Islet precursor cell (in vitro differentiated cells): ENCODE data around the gene WDR64.

ENCODE experiments used
- DNase-seq: peaks from one replicate; pipeline ENCODE4 v3.0.0-alpha.2; 2018

Gene WDR64

GRCh38 chr1:241652012-241652411 is at the start of gene WDR64:
WDR64 (plus strand) TSS chr1:241652281; CDS start chr1:241652485, 204 bp downstream.
- no peak for DNase-seq

- DNase-seq: no peak
These were observed 48.3 kb upstream of the WDR64 start for GRCh38 chr1:241603731-241604245.

GRCh38 chr1:241605146-241605805 is 46.8 kb upstream of the WDR64 start:
- DNase-seq: peak; percentile 68

GRCh38 chr1:241606544-241606943 is 45.5 kb upstream of the WDR64 start:
- DNase-seq: no peak

- DNase-seq: no peak
These were observed 44.6 kb upstream of the WDR64 start for GRCh38 chr1:241607497-241607896.

DNA sequence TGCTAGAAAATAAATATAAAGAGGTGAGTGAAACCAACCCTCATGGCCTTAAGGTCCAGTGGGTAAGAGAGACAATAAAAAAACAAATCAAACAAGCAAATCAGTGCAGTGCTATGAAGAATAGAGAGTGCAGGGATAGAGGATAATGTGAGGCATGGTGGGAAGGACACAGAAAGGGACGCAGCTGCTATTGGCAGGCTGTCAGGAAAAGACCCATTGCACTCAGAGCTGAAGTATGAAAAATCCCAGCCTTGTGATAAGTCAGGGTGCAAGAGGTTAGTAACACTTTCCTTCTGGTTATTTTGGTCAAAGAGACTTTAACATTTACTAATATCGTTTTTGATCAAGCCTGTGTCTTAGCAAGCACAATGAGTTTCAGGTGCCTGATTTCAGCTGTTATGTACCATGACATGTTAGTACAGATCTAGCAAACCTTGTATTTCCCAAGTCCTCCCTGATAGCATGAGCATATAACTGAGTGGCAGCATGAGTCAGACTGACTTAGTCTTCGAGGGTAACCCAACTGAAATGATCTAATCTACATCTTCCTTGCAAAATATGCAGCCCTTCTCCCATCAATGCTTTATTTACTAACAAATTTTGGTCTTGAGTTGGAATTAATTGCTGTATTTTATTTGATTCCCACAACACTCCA is 43.6 kb upstream of the WDR64 start:
- no peak for DNase-seq

GRCh38 chr1:241610056-241610815 is 41.8 kb upstream of the WDR64 start:
- DNase-seq: peak; percentile 66

DNA sequence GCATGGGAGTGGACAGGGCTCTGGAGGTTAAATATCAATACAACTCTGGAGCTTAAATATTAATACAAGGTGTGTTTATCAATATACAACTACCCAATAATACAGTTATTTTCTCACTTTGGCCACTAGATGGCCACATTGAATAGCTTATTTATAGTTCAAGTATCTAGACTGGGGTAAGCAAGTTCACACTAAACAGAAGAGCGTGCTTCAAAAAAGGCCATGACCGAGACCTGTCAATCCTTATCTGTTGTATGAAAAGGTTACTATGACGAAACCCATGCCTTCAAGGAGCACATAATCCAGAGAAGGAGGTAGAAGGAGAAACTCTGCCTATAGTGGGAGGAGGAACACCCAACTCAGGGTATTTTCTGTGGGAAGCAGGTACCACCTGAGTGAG is 41.0 kb upstream of the WDR64 start:
- DNase-seq: no peak

DNA sequence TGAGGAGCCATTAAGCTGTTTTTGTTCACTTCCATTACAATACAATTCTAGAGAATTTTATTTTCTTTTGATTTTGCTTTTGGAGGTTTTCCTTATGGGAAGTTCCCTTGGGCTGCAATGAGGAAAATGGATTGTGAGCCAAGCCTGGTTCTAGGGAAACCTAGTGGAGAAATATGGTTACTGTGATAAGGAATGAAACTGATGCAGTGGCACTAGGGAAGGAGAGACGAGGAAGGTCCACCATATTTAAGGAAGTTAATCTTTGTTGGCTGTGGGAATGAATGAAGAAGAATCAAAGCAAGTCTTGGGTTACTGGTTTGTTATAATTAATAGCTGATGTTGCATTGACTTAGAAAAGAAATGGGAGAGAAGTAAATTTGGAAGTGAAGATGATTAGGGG is 40.3 kb upstream of the WDR64 start:
- DNase-seq: no peak

DNA sequence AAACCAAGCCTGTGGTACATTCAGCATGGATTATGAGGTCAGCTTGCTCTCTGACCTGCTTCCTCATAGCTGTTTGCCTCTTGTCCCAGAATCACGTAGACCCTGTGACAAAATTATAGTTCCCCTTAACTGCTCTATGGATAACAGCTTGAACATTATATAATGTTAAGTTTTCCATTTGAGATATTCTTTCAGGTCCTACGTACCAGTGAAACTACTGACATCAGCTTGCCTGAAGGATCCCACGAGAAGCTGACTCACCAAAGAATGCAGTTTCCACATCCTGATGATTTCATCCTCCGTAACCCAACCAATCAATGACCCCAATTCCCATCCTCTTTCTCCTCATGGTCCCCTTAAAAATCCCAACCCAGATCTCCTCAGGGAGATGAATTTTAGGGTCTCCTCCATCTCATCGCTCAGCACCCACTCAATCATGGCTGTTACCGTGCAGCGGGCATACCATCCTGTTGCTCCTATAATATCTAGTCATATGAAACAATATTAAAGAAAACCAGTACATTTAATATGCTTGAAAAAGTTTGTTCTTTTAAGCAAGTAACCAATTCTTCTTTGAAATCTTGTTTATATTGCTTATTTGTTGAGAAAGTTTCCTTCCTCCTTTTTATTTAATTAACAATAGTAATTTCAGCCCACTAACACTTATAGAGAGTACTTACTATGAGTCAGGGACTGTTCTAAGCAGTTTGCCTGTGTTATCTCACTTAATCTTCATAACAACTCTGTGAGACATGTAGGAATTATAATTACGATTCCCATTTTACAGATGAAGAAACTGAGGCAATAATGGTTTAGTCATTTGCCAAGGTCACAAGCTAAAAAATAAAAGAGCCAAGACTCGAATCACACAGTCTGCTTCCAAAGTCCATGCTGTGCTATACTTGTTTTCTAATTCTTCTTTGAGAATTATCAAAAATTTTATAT is 39.3 kb upstream of the WDR64 start:
- no peak for DNase-seq

DNA sequence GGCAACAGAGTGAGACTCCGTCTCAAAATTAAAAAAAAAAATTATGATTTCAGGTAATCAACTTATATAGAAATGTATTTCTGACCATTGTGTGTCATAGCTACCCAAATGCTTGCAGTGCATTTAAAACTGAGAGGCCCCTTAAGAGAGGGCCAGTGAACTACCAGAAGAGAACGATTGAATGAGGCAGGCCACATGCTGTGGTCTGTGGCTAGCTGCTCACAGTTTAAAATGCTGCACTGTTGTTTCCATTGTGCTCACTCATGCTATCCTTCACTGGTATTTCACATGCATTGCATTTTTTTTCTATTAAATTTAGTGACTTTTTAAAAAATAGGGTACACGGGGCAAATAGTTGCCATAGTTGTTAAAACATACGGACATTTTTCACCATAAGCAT is 37.9 kb upstream of the WDR64 start:
- DNase-seq: no peak

GRCh38 chr1:241614572-241614971 is 37.5 kb upstream of the WDR64 start:
- DNase-seq: no peak

DNA sequence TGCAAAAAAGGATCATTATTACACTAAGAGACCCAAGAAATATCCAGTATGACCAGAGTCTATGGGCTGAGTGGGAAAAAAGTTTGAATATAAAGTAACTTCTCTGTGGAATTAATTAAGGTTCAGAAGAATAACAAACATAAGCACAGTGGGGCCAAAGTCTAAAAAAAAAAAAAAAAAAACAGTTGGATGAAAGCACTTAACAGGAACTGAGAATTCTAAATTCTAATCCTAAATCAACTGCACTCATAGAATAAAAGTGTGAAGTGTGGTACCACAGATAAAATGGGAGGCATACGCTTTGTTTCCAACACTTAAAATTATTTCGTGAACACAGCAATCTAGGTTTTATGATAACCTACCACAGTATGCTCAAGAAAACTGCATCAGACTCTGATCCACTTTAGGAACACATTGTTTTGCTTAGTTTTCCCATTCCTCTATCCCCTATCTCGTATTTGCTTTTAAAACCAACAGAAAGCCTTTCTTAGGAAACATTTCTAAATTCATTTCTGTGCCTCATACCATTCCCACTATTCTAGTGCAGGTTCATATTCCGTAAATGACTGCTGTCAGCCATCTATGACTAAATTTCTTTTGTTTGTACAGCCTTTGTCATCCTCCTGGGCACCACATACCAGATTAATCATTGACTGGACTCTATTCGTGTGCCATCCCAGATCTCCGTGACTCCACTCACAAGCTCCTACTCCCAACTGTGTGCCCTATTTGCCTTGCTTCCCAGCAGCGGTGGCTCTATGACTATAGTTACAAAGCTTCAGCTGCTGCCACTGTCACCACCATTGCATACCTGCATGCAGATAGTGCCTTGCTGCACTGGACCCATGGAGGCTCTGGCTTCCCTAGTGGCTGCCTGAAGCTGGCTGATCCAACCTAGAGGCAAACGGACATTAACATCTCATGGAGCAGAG is 36.8 kb upstream of the WDR64 start:
- no peak for DNase-seq

DNA sequence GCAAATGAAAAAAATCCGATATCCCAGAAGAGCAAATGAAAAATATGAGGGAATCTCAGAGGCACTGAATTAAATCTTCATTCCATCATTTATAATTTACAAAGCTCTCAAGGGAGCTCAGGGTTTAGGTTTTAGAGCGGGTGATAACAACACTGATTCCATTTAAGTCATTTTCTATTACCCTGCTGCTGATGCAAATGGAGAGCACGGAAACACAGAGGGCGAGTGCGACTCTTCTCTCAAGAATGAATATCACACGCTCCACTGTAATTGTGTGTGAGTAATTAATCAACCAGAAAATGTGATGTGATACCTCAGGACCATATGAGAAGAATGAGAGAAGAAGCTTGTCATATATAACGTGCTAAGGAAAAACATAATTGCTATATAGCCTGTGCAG is 34.7 kb upstream of the WDR64 start:
- no peak for DNase-seq

DNA sequence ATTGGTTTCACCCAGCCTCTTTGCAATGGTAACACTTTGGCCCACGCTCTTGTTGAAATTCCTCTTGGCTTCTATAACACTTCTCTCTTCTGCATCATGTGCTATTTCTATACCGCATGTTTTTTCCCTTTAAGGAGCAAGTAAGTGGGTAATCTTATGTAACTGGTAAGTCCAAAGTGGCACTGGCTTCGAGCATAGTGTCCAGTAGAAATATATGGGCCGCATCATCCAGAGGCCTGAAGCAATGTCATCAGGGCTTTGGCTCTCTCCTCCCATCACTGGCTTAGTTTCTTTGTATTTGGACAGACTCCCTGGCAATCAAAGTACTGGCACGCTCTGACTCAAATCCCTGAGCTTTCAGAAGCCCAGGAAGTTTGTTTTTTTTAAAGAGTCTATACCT is 29.4 kb upstream of the WDR64 start:
- DNase-seq: no peak

- no peak for DNase-seq
These were observed 27.1 kb upstream of the WDR64 start for GRCh38 chr1:241624935-241625334.

DNA sequence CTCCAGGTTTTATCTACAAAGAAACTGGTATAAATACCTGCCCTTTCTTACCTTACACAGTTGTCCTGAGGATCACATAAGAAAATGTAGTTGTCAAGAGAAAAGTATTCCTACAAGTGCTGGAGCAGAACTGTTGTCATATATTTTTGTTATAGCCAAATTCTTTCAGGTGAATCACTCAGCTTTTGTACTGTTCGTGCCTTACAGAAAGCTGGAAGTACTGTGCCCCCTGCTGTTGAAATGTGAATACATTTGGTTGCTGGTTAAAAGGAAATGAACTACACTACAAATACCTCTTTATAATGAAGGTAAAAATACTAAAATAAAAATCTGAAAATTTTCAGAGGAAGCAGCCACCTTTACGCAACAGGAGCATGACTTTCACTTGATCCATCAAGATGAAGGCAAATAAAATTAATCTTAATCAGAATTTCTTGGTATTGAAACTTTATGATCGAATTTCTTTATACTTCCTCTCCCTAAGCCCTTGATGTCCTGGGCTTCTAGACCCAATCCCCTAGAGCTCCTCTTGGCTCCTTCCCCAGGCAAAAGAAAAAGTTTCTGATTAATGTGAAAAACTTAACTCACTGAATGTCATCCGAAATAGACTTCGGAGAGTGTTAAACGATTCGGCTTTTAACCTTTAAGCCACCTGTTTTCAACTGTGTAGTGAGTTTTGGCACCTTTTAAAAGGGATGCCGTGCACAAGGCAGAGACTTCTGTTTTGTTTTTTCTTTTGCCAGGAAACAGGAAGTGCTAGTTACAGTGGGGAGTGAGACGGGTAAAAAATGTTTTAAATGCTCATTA is 24.4 kb upstream of the WDR64 start:
- no peak for DNase-seq

DNA sequence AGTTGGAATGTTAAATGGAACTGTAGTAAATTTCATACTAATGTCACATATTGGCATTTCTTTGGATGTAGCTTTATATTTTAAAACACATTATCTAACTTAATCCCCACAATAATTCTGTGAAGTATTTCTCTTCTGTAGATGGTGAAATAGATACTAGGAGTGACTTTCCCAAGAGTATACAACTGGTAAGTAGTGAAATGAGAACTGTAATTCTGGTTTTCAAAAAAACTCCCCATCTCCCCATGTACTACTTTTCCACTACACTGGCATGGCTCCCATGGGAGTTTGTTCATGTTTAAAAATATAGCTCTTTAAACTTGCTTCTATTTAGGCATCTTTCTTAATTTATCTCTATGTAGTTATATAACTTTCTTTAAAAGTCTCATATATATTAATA is 22.1 kb upstream of the WDR64 start:
- no peak for DNase-seq

GRCh38 chr1:241630476-241630875 is 21.6 kb upstream of the WDR64 start:
- DNase-seq: no peak

GRCh38 chr1:241630899-241631298 is 21.2 kb upstream of the WDR64 start:
- DNase-seq: no peak

DNA sequence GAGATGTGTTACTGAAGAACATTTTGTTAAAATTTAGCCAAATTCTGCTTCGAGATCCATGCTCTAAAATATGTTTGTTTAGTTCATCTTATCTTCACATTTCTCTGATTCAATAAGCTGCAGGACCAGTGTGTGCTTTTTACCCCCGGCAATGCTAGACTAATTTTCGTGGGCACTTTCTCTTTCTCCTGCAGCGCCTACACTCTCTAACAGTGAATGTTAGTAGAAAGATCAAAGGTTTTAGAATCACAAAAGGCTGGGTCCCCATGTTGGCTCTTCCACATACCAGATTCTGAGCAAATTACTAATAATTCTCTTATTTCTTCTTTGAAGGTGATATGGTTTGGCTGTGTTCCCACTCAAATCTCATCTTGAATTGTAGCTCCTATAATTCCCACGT is 20.4 kb upstream of the WDR64 start:
- no peak for DNase-seq
